Urinary bladder (tissue), 4 donors: Measurements from ENCODE around the gene C17orf50. TPM values are rescaled to one million over a fixed set of nuclear protein-coding genes. Genes with fewer than 3 reads are reported as not detected.
"Not testable (repeated sequence)": the region's sequence is repeated elsewhere in the genome, so short reads cannot be mapped to it uniquely, and the experiment has no call there.

ENCODE experiments used
- DNase-seq: peaks from one replicate; pipeline ENCODE4 v3.0.0-alpha.2; 2015; ENCODE audit errors: extremely low spot score
- H3K27ac ChIP-seq: one replicate; pipeline ENCODE4 v1.5.1; 2013; ENCODE audit warnings: low read depth, mild to moderate bottlenecking, moderate library complexity
- H3K36me3 ChIP-seq: one replicate; pipeline ENCODE4 v1.6.1; 2013; ENCODE audit warnings: mild to moderate bottlenecking, moderate library complexity; ENCODE audit not compliant: insufficient read depth
- H3K4me1 ChIP-seq: one replicate; pipeline ENCODE4 v1.6.1; 2013; ENCODE audit warnings: mild to moderate bottlenecking, moderate library complexity; ENCODE audit not compliant: insufficient read depth
- H3K4me3 ChIP-seq: one replicate; pipeline ENCODE4 v1.5.1; 2013; ENCODE audit warnings: low read depth, low read length
- WGBS: extraction: QIAGEN DNeasy Blood & Tissue Kit; methylation state at CpG from one replicate; pipeline ENCODE4 v1.1.7; 2013; 5-methylcytosine and 5-hydroxymethylcytosine counted together
- polyA plus RNA-seq: library from polyadenylated mRNA; stranded (reverse); fragments of 200-250 nt; gene quantifications from one replicate; pipeline ENCODE4 v1.2.3, GENCODE V29; 2013
- total RNA-seq: library from RNA; depleted of rRNA; stranded (reverse); fragments of >200 nt; gene quantifications from one replicate; pipeline ENCODE4 v1.2.3, GENCODE V29; 2014
- donor health status: healthy with polysubstance abuse.
- donor health status: healthy.

C17orf50 gene
- total and polyA plus RNA-seq, 2 donors = not detected

DNA sequence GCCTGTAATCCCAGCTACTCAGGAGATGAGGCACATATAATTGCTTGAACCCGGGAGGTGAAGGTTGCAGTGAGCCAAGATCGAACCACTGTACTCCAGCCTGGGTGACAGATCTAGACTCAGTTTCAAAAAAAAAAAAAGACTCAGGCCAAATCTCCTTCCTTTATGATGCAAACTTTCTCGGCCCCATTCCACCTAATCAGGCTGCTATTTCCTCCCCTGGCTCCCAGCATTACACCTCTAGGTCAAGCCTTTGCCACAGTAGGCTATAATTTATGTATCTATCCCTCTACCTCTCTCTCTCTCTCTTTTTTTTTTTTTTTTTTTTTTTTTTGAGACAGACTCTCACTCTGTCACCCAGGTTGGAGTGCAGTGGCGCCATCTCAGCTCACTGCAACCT lies 9.1 kb upstream of the C17orf50 start:
- 85% methylated on average over 4 of the region's 4 CpGs for WGBS
- not testable (repeated sequence) for H3K27ac ChIP-seq, H3K4me3 ChIP-seq, DNase-seq, H3K4me1 ChIP-seq, H3K36me3 ChIP-seq

DNA sequence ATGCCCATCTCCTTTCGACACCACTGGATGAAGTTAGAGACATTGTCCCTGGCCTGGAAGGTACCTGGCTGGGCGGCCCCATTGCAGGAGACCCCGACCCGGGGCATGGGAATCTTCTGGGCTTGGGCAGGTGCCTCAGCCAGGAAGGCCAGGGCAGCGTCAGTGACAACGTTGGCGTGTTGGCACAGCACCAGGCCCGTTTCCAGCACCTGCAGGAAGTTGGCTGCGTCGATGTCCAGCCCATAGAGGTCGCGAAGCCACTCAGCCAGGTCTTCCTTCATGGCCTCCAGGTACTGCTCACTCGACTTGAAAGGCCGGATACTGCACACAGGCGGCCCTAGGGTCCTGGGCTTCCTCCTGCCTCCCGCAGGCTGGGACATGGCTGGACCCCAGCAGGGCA lies 8.2 kb upstream of the C17orf50 start:
- Histone ChIP-seq H3K4me1 (no peaks in the 10 kb centered on the region), H3K36me3 (no peaks in the 10 kb centered on the region), H3K27ac (no peak overlapping the region), H3K4me3 (no peak overlapping the region)
- no peak for DNase-seq
- WGBS = 64% methylated on average over 16 of the region's 16 CpGs

DNA sequence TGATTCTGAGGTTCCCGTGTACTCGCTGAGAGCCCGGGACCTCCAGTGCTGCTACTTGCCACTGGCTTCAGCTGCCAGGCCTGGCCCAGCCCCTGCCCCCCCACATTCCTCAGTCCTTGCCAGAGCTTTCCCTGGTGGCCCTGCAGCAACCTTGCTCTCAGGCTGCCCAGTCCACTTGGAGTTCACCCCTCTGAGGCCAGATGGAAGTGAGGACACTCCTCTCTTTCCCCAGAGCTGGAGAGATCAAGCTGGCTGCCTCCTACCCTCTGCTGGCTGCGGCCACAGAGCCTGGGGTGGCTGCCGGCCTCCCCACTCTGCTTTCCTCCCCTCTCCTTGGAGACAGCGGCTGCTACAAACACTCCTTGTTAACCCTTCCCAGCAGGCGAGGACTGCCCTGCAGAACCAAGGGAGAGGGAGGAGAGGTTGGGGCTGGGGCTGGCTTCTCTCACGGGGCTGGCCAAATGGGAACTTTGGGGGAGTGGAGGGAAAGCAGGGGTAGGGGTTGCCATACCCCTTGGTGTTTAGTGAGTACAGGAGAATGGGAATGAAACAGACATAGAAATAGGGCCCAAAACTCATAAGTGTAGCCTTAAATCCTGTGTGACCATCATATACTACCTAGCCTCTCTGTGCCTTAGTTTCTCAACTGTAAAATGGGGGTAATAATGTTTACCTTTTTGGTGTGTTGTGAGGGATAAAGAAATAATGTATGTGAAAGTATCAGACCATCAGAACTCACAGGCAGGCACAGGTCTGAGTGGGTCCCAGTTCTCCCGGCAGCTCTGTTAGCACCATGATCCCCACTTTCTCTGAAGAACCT lies 7.5 kb upstream of the C17orf50 start, which contains the start of gene GAS2L2:
Gene GAS2L2, minus strand, starts transcription at position 295 of the 820 bp plus-strand sequence. CDS start 389 bp downstream, outside the sequence.
- no peak for DNase-seq
- no peaks in the 10 kb centered on the region for H3K4me1 ChIP-seq
- H3K36me3 ChIP-seq = no peaks in the 10 kb centered on the region
- no peak within 1 kb of the TSS for H3K27ac ChIP-seq
- 34% methylated on average over 9 of the region's 9 CpGs for WGBS
- no peak within 1 kb of the TSS for H3K4me3 ChIP-seq

GRCh38 chr17:35757243-35757642 lies 3.4 kb upstream of the C17orf50 start:
- DNase-seq = no peak
- H3K36me3 ChIP-seq = no peaks in the 10 kb centered on the region
- no peaks in the 10 kb centered on the region for H3K4me1 ChIP-seq

GRCh38 chr17:35761601-35762000 lies 914 bp downstream of the C17orf50 start:
- 84% methylated on average over 5 of the region's 5 CpGs for WGBS
- Histone ChIP-seq H3K36me3 (no peaks in the 10 kb centered on the region), H3K4me3 (no peak overlapping the region), H3K27ac (no peak overlapping the region), H3K4me1 (no peaks in the 10 kb centered on the region)
- no peak for DNase-seq

More at GRCh38 chr17:35757243-35757642, 3.4 kb upstream of the C17orf50 start:
- Histone ChIP-seq H3K27ac (no peak overlapping the region), H3K4me3 (no peak overlapping the region)

DNA sequence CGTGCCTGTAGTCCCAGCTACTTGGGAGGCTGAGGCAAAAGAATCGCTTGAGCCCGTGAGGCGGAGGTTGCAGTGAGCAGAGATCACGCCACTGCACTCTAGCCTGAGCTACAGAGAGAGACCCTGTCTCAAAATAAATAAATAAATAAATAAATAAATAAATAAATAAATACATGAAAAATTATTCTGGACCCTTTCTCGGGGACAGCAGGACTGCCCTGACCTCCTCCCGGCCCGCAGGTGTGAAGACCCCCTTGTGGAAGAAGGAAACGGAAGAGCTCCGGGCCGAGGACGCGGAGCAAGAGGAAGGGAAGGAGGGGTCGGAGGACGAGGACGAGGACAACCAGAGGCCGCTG lies 3.1 kb downstream of the C17orf50 start:
- H3K4me3 ChIP-seq = peak overlapping the region; percentile 44
- no peaks in the 10 kb centered on the region for H3K4me1 ChIP-seq
- no peaks in the 10 kb centered on the region for H3K36me3 ChIP-seq
- no peak for DNase-seq
- WGBS = 35% methylated on average over 17 of the region's 17 CpGs
- H3K27ac ChIP-seq = no peak overlapping the region

GRCh38 chr17:35764123-35764991 lies 3.7 kb downstream of the C17orf50 start:
- 7% methylated on average over 75 of the region's 75 CpGs for WGBS

DNA sequence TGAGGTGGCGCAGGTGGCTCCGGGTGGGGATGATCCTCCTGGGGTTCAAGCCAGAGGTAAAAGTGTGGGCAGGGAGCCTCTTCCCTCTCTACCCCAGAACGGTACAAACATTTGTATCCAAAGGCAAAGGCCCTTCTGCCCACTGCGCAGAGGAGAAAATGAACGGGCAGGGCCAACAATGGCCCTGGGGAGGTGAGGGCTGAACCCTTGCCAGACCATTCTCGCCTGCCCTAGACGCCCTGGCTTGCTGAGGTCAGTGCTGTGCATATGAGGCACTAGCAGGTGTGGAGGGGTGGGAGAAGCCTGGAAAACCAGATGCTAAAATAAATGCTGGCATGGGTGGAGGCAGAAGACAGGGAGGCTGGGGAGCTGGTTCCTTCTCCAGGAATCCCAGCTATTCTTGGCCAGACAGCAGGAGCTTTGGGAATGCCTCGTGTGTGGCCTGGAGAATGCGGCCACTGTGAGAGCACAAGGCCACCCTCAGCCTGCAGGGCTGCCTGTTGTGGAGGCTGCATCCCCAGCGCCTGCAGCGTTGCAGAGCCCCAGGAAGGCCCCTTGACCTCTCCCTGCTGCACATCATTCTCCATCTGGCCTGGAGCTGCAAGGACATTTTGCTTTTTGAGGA lies 4.5 kb downstream of the C17orf50 start:
- H3K36me3 ChIP-seq = no peaks in the 10 kb centered on the region
- no peak overlapping the region for H3K4me3 ChIP-seq
- no peaks in the 10 kb centered on the region for H3K4me1 ChIP-seq
- no peak overlapping the region for H3K27ac ChIP-seq
- DNase-seq = no peak
- WGBS = 64% methylated on average over 11 of the region's 11 CpGs

More at GRCh38 chr17:35764123-35764991, 3.7 kb downstream of the C17orf50 start:
- no peaks in the 10 kb centered on the region for H3K4me1 ChIP-seq
- no peak overlapping the region for H3K27ac ChIP-seq
- H3K36me3 ChIP-seq = no peaks in the 10 kb centered on the region
- no peak for DNase-seq
- peak overlapping the region; percentile 44 for H3K4me3 ChIP-seq

GRCh38 chr17:35765756-35766488 lies 5.2 kb downstream of the C17orf50 start:
- 80% methylated on average over 8 of the region's 8 CpGs for WGBS
- no peak overlapping the region for H3K27ac ChIP-seq
- no peaks in the 10 kb centered on the region for H3K4me1 ChIP-seq
- no peak overlapping the region for H3K4me3 ChIP-seq
- DNase-seq = no peak
- no peaks in the 10 kb centered on the region for H3K36me3 ChIP-seq

DNA sequence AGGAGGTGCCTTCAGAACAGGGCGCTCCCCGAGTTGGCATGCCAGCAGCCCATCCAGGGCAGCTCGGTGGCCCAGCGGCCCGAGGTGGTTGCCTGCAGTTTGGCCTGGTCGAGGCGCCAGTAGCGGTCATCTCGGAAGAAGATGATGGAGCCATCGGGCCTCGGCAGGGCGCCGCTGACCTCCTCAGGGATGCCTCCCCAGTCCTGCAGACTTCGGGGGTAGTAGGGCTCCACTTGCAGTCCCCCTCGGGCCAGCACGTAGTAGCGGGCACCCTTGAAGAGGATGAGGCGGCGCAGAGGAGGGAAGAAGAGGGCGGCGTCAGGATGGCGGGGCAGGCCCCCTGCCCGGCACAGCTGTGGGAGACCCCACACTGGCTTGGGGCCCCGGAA lies 5.8 kb downstream of the C17orf50 start:
- no peaks in the 10 kb centered on the region for H3K36me3 ChIP-seq
- no peaks in the 10 kb centered on the region for H3K4me1 ChIP-seq
- 92% methylated on average over 24 of the region's 24 CpGs for WGBS
- no peak overlapping the region for H3K27ac ChIP-seq
- no peak overlapping the region for H3K4me3 ChIP-seq
- DNase-seq = no peak

- Histone ChIP-seq H3K4me1 (no peaks in the 10 kb centered on the region), H3K27ac (no peak overlapping the region), H3K36me3 (no peaks in the 10 kb centered on the region), H3K4me3 (no peak overlapping the region)
- no peak for DNase-seq
- WGBS = 50% methylated on average over 7 of the region's 7 CpGs
These were observed 6.3 kb downstream of the C17orf50 start for GRCh38 chr17:35766903-35767510.

DNA sequence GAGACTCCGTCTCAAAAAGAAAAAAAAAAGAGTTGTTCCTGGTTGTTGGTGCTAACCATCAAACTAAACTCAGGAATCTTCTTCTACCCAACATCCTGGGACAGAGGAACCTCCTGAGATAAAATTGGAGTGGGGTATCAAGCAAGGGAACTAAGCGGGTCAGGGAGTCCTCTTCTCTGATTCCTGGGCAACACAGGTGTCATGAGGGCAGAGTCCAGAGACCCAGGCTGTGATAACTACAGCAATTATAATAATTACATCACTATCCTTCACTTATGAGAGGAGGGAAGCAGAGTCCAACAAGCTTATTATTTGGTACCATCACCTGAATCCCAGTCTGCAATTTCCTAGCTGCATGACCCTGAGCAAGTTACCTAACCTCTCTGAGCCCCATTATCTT lies 8.1 kb downstream of the C17orf50 start:
- no peaks in the 10 kb centered on the region for H3K36me3 ChIP-seq
- H3K4me3 ChIP-seq = no peak overlapping the region
- no peaks in the 10 kb centered on the region for H3K4me1 ChIP-seq
- WGBS = 95% methylated on average over 2 of the region's 2 CpGs
- no peak overlapping the region for H3K27ac ChIP-seq
- DNase-seq = no peak
